Thyroid gland (tissue), 4 donors: ENCODE data around the gene TRANK1. TPM values are rescaled to one million over a fixed set of nuclear protein-coding genes. Genes with fewer than 3 reads are reported as not detected.
"Not testable (repeated sequence)": the region's sequence is repeated elsewhere in the genome, so short reads cannot be mapped to it uniquely, and the experiment has no call there.

Experiments
- DNase-seq, 2 donors: peaks; one replicate each; pipeline ENCODE4 v3.0.0-alpha.2; 2019
- H3K27ac ChIP-seq, 3 donors: fragments of 200-600 bp; sonication (generic); 1 replicate in 2 of 3; 2 replicates in 1 of 3; pipeline ENCODE4 v1.5.1; 2016 to 2019; ENCODE audit warnings: mild to moderate bottlenecking in 1 of 3, moderate library complexity in 1 of 3
- H3K27me3 ChIP-seq: fragments of 200-600 bp; sonication (generic); one replicate; pipeline ENCODE4 v1.5.1; 2019
- H3K36me3 ChIP-seq, 2 donors: fragments of 200-600 bp; sonication (generic); one replicate each; pipeline ENCODE4 v1.5.1; 2016 to 2019
- H3K4me1 ChIP-seq, 2 donors: fragments of 200-600 bp; sonication (generic); one replicate each; pipeline ENCODE4 v1.5.1; 2017 to 2019
- H3K4me3 ChIP-seq, 3 donors: fragments of 200-600 bp; sonication (generic); replicated peaks in 1 of 3; 1 replicate in 2 of 3; 2 replicates in 1 of 3; pipeline ENCODE4 v1.5.1; 2016; ENCODE audit warnings: mild to moderate bottlenecking in 1 of 3
- H3K9me3 ChIP-seq: fragments of 200-600 bp; sonication (generic); one replicate; pipeline ENCODE4 v1.5.1; 2017
- POLR2A ChIP-seq, 2 donors: fragments of 450-650 bp; IDR thresholded peaks; one replicate each; pipeline ENCODE4 v1.6.1; 2017; ENCODE audit warnings: antibody characterized with exemption in 2 of 2, mild to moderate bottlenecking in 2 of 2, moderate library complexity in 1 of 2
- WGBS, 2 donors: methylation state at CpG; one replicate each; pipeline ENCODE4 v1.1.5; 2017; 5-methylcytosine and 5-hydroxymethylcytosine counted together
- intact Hi-C: fragments of 100-400 bp; cut with DNase I; formaldehyde crosslinking; loops from one replicate; pipeline ENCODE4 v1.15.1; 2023
- total RNA-seq, 4 donors: library from RNA; depleted of rRNA; stranded (reverse); fragments of >200 nt; gene quantifications; one replicate each; pipeline ENCODE4 v1.2.3, GENCODE V29; 2016
- TF ChIP-seq, protein P1 (sequence below), 6 experiments: fragments of 200-600 bp in 3 of 6; fragments of 450-650 bp in 3 of 6; sonication (generic) in 3 of 6; IDR thresholded peaks; one replicate each; pipeline ENCODE4 v1.5.1; 2016 to 2019; ENCODE audit warnings: antibody characterized with exemption in 6 of 6, mild to moderate bottlenecking in 2 of 6, inconsistent platforms in 1 of 6, moderate library complexity in 1 of 6

Gene TRANK1
- total RNA-seq, 4 donors from 2014 or later, result 11.7 to 26.3 (median 18.5) TPM

DNA sequence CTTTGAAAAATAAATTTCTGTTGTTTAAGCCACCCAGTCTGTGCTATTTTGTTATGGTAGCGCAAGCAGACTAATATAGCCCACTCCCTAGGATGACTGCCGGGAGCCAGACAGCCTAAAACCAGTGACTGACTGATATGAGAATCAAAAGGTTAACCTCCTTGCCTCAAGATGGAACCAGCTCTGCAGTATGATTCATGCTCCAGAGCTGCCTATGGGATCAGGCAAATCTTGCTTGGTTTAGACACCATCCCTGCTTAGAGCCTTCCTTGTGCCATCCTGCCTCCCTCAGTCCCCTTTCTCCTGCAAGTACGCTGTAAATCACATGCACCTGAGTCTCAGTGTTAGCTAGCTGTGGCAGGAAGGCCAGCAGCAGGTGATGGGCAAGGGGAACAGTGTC, 39.3 kb downstream of the TRANK1 start:
- Histone ChIP-seq H3K36me3 (no peaks in the 10 kb centered on the region), H3K4me1 (peaks cover 0 to 12% of the 10 kb centered on the region in 2 donors), H3K4me3 (no peak overlapping the region), H3K27me3 (no peaks in the 10 kb centered on the region), H3K9me3 (no peaks in the 10 kb centered on the region), H3K27ac (no peak overlapping the region)
- 96 to 100% methylated on average over 3 of the region's 3 CpGs for WGBS, 2 donors
- no peak for TF ChIP-seq POLR2A (IDR thresholded peaks at IDR 0.05)
- TF ChIP-seq, protein P1, sequence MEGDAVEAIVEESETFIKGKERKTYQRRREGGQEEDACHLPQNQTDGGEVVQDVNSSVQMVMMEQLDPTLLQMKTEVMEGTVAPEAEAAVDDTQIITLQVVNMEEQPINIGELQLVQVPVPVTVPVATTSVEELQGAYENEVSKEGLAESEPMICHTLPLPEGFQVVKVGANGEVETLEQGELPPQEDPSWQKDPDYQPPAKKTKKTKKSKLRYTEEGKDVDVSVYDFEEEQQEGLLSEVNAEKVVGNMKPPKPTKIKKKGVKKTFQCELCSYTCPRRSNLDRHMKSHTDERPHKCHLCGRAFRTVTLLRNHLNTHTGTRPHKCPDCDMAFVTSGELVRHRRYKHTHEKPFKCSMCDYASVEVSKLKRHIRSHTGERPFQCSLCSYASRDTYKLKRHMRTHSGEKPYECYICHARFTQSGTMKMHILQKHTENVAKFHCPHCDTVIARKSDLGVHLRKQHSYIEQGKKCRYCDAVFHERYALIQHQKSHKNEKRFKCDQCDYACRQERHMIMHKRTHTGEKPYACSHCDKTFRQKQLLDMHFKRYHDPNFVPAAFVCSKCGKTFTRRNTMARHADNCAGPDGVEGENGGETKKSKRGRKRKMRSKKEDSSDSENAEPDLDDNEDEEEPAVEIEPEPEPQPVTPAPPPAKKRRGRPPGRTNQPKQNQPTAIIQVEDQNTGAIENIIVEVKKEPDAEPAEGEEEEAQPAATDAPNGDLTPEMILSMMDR (IDR thresholded peaks at IDR 0.05), result no peak
- intact Hi-C loops, result no loop called here
- no peak for DNase-seq

- Histone ChIP-seq H3K9me3 (no peaks in the 10 kb centered on the region), H3K36me3 (no peaks in the 10 kb centered on the region), H3K4me3 (no peak overlapping the region), H3K4me1 (peaks cover 0 to 12% of the 10 kb centered on the region in 2 donors), H3K27me3 (no peaks in the 10 kb centered on the region), H3K27ac (no peak overlapping the region)
- WGBS, 2 donors, result 71 to 76% methylated on average over 3 of the region's 3 CpGs
- intact Hi-C loops, result no loop called here
- DNase-seq, result peak in 1 of 2 donors; percentile 12
- no peak for TF ChIP-seq POLR2A (IDR thresholded peaks at IDR 0.05)
- TF ChIP-seq, protein P1 (IDR thresholded peaks at IDR 0.05), result peak in 3 of 6 experiments; percentile 22 to 39 (median 35)
These were observed 40.2 kb downstream of the TRANK1 start for GRCh38 chr3:36904641-36905040.

DNA sequence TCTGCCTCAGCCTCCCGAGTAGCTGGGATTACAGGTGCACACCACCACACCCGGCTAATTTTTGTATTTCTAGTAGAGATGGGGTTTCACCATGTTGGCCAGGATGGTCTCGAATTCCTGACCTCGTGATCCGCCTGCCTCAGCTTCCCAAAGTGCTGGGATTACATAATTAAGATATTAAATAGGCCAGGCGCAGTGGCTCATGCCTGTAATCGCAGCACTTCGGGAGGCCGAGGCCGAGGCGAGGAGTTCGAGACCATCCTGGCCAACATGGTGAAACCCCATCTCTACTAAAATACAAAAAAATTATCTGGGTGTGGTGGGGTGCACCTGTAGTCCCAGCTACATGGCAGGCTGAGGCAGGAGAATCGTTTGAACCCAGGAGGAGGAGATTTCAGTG, 40.8 kb downstream of the TRANK1 start:
- DNase-seq, H3K36me3 ChIP-seq, H3K27me3 ChIP-seq, intact Hi-C loops, H3K27ac ChIP-seq, H3K9me3 ChIP-seq, H3K4me3 ChIP-seq: not testable (repeated sequence)
- H3K4me1 ChIP-seq, result peaks cover 0 to 11% of the 10 kb centered on the region in 2 donors
- 88 to 96% methylated on average over 13 of the region's 13 CpGs for WGBS, 2 donors

GRCh38 chr3:36903119-36903882, 41.6 kb downstream of the TRANK1 start:
- no peak overlapping the region for H3K4me3 ChIP-seq
- H3K4me1 ChIP-seq, result peaks cover 0 to 3% of the 10 kb centered on the region in 2 donors
- no peaks in the 10 kb centered on the region for H3K27me3 ChIP-seq
- H3K36me3 ChIP-seq, result no peaks in the 10 kb centered on the region
- no peak for DNase-seq
- 77 to 86% methylated on average over 10 of the region's 10 CpGs for WGBS, 2 donors
- no peak overlapping the region for H3K27ac ChIP-seq
- intact Hi-C loops, result no loop called here
- no peaks in the 10 kb centered on the region for H3K9me3 ChIP-seq
- TF ChIP-seq, protein P1 (IDR thresholded peaks at IDR 0.05), result no peak
- TF ChIP-seq POLR2A (IDR thresholded peaks at IDR 0.05), result no peak

DNA sequence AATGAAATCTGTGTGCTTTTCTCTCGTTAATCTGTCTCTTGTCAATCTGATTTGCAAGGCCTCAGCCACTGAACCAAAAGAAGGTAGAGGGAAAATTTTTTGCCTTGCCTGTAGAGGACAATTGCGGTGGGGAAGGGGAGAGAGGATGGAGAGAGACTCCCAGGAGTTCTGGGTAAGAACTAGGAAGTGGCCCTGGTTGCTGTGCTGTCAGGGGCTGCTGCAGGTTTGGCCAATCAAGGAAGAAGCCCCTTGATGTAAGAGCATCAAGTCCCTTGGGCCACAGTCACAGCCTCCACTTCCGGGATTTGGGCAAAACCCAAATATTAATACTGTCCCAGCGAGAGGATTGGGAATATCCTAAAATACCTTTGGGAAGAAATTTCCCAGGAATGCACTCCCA, 43.3 kb downstream of the TRANK1 start:
- Histone ChIP-seq H3K36me3 (peaks cover 0 to 3% of the 10 kb centered on the region in 2 donors), H3K9me3 (no peaks in the 10 kb centered on the region), H3K27ac (no peak overlapping the region), H3K4me1 (peaks cover 0 to 2% of the 10 kb centered on the region in 2 donors), H3K27me3 (no peaks in the 10 kb centered on the region), H3K4me3 (no peak overlapping the region)
- no peak for TF ChIP-seq POLR2A (IDR thresholded peaks at IDR 0.05)
- TF ChIP-seq, protein P1 (IDR thresholded peaks at IDR 0.05), result no peak
- intact Hi-C loops, result no loop called here
- DNase-seq, result no peak
- 92 to 95% methylated on average over 4 of the region's 4 CpGs for WGBS, 2 donors
